Activated CD8-positive, alpha-beta memory T cell treated with anti-CD3 and anti-CD28 coated beads, Interleukin-2, amount 50 U/mL, for 48 hours (primary cell): ENCODE data around the gene AMBRA1.

Experiments
- DNase-seq: peaks from one replicate; pipeline ENCODE4 v3.0.0-alpha.2; 2020

AMBRA1 gene

GRCh38 chr11:46499821-46500220, 94.0 kb downstream of the AMBRA1 start:
- DNase-seq: no peak

- DNase-seq: no peak
Observed at GRCh38 chr11:46498968-46499367, 94.9 kb downstream of the AMBRA1 start.

DNA sequence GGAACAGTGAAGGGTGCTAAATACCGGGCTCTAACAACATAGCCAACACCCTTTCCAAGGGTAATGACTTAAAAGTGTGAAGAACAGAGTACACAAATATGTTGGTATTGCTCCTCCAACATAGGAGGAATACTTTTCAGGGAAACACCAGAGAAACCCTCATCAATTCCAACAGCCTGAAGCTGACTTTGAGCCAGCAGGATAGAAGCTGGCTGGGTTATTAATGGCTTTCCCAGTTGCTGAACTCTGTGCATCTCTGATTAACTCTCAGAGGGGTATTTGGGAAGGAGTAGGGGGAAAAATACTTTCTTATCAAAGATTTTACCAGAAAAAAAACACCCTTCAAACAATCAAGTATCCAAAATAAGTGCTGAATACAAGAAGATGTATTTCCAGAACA, 95.6 kb downstream of the AMBRA1 start:
- DNase-seq: no peak

DNA sequence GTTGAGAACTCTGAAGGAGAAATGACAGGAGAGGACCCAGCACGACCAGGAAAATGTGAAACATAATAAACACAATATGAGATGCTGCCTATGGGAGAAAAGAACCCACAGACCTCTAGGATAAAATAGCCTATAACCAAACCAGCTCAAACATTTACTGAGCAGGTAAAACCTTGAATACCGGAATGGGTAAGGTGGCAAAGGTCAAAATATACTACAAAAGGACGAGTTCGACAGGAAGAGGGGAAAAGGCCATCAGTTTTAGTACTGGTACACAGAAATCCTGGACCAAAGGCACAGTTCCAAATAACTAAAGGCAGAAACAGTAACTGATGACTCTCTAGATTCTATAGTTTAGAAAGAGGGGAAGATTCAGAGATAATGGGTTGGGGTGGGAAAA, 96.3 kb downstream of the AMBRA1 start:
- no peak for DNase-seq

DNA sequence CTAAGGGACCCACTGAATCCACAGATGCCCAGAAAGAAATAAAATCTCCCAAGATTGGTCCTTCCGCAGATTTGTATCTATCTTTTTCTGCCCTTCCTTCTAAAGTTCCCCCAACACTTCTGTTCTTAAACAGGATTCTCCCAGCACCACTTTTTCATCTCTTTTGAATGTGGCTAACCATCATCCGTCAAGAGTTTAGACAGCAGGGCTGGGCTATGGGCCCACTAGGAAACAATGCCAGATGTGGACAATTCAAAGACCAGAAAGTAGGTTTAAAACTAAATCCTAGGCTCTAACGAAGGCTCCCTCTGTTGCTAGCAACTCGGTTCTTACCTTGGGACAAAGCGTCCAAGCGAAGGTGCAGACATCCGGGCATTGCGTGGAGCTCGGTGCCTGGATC, 100.0 kb downstream of the AMBRA1 start:
- no peak for DNase-seq

- DNase-seq: no peak
Observed at GRCh38 chr11:46492532-46492931, 101.3 kb downstream of the AMBRA1 start.

DNA sequence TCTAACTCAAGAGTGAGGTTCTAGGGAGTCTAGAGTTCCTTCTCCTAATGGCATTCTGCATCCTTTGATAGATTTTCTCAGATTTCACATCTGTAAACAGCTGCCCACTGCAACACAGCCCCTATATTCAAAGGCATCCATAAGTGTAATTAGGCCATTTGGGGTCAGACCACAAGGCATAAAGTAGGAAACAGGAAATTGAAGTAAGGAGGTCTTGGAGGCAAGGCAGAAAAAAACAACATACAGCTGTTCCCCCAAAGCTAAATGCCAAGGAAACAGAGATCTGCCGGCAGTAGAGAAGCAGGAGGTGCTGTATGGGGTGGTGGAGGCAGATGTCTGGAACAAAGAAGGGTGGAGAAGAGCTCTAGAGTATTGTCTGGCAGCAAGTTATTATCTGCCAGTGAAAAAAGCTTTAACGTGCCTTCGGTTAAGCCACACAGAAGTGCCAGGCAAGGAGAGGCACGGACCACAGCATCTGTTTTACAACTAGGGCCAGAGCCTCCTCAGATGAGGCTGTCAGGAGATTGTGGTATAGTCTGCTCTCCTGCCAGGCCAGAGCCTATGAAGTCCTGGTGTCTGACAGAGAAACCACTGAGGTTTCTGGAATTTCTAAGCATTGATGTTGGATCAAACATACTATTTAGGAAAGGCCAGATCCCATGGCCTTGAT, 102.0 kb downstream of the AMBRA1 start:
- no peak for DNase-seq

- DNase-seq: no peak
Observed at GRCh38 chr11:46490666-46491065, 103.2 kb downstream of the AMBRA1 start.

- DNase-seq: no peak
Observed at GRCh38 chr11:46489656-46490560, 103.9 kb downstream of the AMBRA1 start.

DNA sequence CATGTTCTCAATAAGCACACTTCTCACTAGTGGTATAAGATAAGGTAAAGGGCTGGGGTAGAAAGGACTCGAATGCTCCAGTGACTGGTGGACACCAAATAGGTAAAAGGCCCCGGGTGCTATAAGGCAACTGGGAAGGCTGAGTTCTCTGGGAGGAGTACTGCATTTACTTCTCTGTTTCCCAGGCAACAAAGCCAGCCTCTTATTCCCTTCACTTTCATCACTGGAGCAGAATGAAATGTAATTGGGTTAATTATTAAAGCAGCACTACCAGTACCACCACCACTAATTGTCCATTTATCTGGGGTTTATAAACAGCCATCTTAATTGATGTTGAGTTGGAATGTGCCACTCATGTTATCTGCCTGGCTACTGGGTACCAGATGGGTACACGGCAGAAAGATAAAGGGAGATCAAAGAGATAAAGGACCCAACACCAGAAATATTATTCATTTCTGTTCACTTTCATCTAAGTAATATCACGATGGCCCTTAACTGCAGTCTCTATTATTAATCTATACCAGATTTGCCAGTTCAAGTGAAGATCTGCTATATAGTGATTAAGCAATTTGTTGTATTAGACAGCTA, 107.9 kb downstream of the AMBRA1 start:
- DNase-seq: no peak

GRCh38 chr11:46484101-46484500, 109.7 kb downstream of the AMBRA1 start:
- DNase-seq: no peak

DNA sequence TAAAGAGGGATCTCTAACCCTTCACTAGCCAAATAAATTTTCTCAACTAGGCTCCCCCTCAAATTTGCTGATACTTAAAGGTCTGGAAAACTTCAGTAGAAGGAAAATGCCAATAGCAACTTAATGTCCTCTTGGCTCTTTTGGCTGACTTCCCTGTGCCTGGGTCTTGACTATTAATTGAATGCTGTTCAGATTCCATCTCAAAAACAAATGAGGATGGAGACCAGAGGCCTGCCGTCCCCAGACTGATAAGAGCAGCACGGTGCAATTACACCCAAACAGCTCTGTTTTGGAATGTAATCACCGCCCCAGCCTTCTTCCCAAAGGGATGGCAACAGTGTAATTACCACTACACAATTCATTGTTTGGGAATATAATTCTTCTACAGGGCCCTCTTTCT, 112.9 kb downstream of the AMBRA1 start:
- DNase-seq: no peak

GRCh38 chr11:46480166-46480726, 113.6 kb downstream of the AMBRA1 start:
- no peak for DNase-seq

DNA sequence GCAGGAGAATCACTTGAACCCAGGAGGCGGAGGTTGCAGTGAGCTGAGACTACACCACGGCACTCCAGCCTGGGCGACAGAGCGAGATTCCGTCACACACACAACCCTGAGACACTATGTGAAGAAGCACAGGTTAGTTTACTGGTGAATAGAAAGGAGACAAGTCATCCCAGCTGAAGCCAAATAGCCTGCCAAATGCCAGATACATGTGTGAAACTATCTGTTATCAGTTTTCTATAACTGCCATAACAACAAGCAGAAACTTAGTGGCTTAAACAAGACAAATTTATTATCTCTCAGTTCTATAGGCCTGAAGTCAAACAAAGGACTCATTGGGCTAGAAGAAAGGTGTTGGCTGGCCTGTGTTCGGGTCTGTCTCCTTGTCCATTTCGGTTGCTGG, 114.2 kb downstream of the AMBRA1 start:
- DNase-seq: no peak

GRCh38 chr11:46478196-46478595, 115.6 kb downstream of the AMBRA1 start:
- no peak for DNase-seq

DNA sequence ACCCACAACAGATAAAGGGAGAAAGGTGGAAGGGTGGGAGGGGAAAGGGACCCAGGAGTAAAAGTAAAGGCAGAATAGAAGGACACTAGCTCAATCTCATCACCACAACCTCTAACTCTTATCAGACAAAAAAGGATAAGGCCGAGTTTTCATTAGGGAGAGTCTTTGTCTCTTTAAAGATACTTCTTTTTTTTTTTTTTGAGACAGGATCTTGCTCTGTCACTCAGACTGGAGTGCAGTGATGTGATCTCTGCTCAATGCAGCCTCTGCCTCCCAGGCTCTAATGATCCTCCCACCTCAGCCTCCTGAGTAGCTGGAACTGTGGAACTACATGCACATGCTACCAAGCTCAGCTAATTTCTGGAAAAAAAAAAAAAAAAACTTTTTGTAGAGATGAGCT, 116.7 kb downstream of the AMBRA1 start:
- DNase-seq: no peak

GRCh38 chr11:46475926-46476545, 117.8 kb downstream of the AMBRA1 start:
- DNase-seq: no peak

DNA sequence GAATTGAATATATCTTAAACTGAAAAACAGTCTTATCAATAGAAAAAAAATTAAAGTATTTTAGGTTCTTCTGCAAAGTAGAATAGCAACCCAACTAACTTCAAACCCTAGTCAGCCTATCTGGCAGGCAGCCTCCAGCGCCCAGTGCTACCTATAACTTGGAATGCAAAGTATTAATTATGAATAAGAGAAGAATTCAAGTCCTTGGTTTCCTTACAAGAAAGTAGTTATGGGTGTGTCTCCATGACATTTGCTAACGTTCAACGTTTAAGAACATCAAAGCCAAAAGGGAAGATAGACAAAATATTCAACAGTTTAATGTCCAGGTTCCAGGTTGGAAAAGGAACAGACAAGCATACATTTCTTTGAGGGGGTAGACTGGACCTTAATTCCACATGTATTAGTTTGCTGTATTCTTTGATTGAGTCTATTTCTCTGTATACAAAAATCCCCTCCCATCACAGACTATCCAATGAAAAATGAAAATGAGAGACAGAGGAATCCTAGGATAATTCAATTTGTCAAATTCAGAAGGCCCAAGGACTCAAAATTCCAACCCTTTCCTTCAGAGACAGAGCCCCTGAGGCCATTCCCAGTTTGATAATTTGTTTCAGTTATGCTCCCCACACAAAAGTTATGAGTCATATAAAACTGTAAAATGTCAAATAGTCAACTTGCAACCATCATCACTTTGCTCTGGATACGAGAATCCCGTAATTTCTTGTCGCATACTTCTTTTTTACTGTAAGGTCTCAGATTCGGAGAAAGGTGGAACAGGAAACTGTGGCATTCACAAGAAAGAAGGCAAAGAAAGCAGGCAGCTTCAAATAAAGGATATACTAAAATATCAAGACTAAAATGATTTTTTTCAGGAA, 118.5 kb downstream of the AMBRA1 start:
- no peak for DNase-seq

DNA sequence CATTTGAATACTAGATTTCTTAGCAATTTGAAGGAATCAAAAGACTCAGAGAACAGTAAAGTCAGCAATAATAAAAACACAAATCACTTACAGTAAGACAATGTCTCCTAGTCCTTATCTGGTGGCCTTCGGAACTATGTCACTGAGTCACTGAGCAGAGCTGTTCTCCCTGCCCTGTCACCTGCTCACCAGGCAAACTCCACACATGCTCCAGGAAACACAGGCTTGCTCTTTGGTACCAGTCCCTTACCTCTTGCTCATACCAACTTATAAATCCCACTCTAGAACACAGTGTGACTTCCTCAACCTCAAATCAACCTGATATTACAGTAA, 121.2 kb downstream of the AMBRA1 start:
- no peak for DNase-seq

DNA sequence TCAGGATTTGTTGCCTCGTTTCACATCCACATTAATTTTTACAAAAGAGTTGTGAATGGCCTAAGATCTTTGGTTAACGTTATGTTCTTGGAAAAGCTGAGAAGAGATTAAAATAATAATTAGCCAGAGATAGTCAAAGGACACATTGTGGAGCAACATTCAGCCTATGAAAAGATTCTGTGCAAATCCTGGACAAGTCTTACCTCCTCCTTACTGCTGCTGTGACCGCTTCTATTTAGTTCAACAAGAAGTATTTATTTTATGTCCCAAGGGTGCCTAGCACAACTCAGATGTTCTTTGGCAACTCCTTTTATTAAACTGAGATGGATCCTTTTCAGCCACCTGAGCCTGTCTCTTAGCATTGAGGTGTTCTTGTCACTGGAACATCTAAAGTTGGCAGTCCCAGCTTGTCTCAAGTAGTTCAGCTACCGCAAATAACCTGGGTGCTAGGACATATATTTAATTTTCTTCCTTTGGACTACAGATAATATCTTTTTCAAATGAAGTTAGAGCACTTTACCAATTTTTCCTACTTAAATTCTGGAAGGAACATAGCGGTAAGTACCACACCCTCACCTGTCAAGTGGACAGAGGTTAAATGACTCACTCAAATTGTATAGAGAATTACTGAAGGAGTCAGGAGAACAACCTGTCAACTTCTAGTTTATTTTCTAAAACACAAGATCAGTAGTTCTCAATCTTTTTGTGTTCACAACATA, 121.7 kb downstream of the AMBRA1 start:
- no peak for DNase-seq

DNA sequence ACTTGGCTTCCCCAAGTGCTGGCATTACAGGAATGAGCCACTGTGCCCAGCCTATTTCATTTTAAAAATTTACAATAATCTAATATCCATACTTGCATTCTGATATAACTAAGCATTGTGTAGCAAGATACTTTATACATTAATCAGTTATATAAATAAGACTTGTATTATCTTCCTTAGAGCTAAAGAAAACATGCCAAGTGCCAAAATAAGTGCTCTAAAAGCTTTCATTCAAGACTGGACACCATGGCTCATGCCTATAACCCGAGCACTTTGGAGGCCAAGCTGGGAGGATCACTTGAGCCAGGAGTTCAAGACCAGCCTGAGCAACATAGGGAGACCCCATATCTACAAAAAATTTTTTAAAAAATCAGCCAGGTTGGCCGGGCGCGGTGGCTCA, 123.9 kb downstream of the AMBRA1 start:
- no peak for DNase-seq

- no peak for DNase-seq
Observed at GRCh38 chr11:46465683-46466082, 128.1 kb downstream of the AMBRA1 start.
